IPS DF 6.9 (cell line): ENCODE measurements around the gene MAEA.
A peak's percentile ranks its signal among the peaks of the same experiment; 100 is the strongest.

ENCODE experiments used
- DNase-seq: peaks from one replicate; pipeline ENCODE4 v3.0.0-alpha.2; 2013; ENCODE audit warnings: low read depth, low spot score
- H3K27ac ChIP-seq: one replicate; pipeline ENCODE4 v1.5.1; 2013; ENCODE audit warnings: low read length, control low read depth
- H3K27me3 ChIP-seq: 2 replicates; pipeline ENCODE4 v1.6.1; 2013; ENCODE audit warnings: mild to moderate bottlenecking, low read length; ENCODE audit not compliant: control insufficient read depth, insufficient read depth
- H3K36me3 ChIP-seq: 2 replicates; pipeline ENCODE4 v1.6.1; 2013; ENCODE audit warnings: low read length; ENCODE audit not compliant: control insufficient read depth, insufficient read depth
- H3K4me1 ChIP-seq: 2 replicates; pipeline ENCODE4 v1.6.1; 2013; ENCODE audit warnings: low read length; ENCODE audit not compliant: control insufficient read depth, insufficient read depth
- H3K4me3 ChIP-seq: 2 replicates; pipeline ENCODE4 v1.5.1; 2013; ENCODE audit warnings: mild to moderate bottlenecking, low read length
- H3K9me3 ChIP-seq: 2 replicates; pipeline ENCODE4 v1.6.1; 2013; ENCODE audit warnings: low read length, inconsistent platforms; ENCODE audit not compliant: control insufficient read depth, insufficient read depth
- WGBS: extraction: QIAGEN DNeasy Blood & Tissue Kit; methylation state at CpG from one replicate; pipeline ENCODE4 v1.1.7; 2013; ENCODE audit warnings: mixed read lengths, missing lambda C conversion rate; ENCODE audit not compliant: insufficient read length, insufficient coverage; 5-methylcytosine and 5-hydroxymethylcytosine counted together

The MAEA gene

GRCh38 chr4:1289207-1290164 is at the start of gene MAEA:
MAEA (plus strand) TSS chr4:1289891; CDS start chr4:1289914, 23 bp downstream.
- no CpG with 5 or more reads among the region's 95 CpGs for WGBS
- no peak within 1 kb of the TSS for H3K27ac ChIP-seq

GRCh38 chr4:1239950-1240307 is 49.8 kb upstream of the MAEA start:
- Histone ChIP-seq H3K4me1 (no peaks in the 10 kb centered on the region; the same call in 1 of the 2 replicates), H3K36me3 (peaks cover 33% of the 10 kb centered on the region), H3K27ac (no peak overlapping the region), H3K4me3 (no peak overlapping the region), H3K27me3 (no peaks in the 10 kb centered on the region), H3K9me3 (no peaks in the 10 kb centered on the region)
- no CpG with 5 or more reads among the region's 22 CpGs for WGBS
- DNase-seq, result no peak

More at GRCh38 chr4:1289207-1290164, at the start of gene MAEA:
- peak; percentile 93 for DNase-seq
- H3K4me1 ChIP-seq, result peaks cover 1% of the 10 kb centered on the region; the same call in 1 of the 2 replicates
- peak within 1 kb of the TSS; percentile 94 for H3K4me3 ChIP-seq
- H3K27me3 ChIP-seq, result no peaks in the 10 kb centered on the region
- H3K9me3 ChIP-seq, result no peaks in the 10 kb centered on the region
- H3K36me3 ChIP-seq, result no peaks in the 10 kb centered on the region

- no CpG with 5 or more reads among the region's 37 CpGs for WGBS
- Histone ChIP-seq H3K27ac (no peak overlapping the region), H3K4me1 (no peaks in the 10 kb centered on the region; the same call in 1 of the 2 replicates), H3K4me3 (no peak overlapping the region; the same call in 1 of the 2 replicates), H3K36me3 (peaks cover 27% of the 10 kb centered on the region), H3K27me3 (no peaks in the 10 kb centered on the region), H3K9me3 (no peaks in the 10 kb centered on the region)
- no peak for DNase-seq
Measured at GRCh38 chr4:1240721-1241465, 48.8 kb upstream of the MAEA start.

- H3K27me3 ChIP-seq, result no peaks in the 10 kb centered on the region
- H3K4me3 ChIP-seq, result no peak overlapping the region
- no peaks in the 10 kb centered on the region; the same call in 1 of the 2 replicates for H3K4me1 ChIP-seq
- DNase-seq, result no peak
- no peaks in the 10 kb centered on the region for H3K9me3 ChIP-seq
- peaks cover 24% of the 10 kb centered on the region for H3K36me3 ChIP-seq
- WGBS, result no CpG with 5 or more reads among the region's 21 CpGs
- H3K27ac ChIP-seq, result no peak overlapping the region
Measured at GRCh38 chr4:1241466-1241935, 48.2 kb upstream of the MAEA start.

GRCh38 chr4:1241936-1242505 is 47.7 kb upstream of the MAEA start:
- no peaks in the 10 kb centered on the region for H3K9me3 ChIP-seq
- peaks cover 3% of the 10 kb centered on the region for H3K4me1 ChIP-seq
- no peaks in the 10 kb centered on the region for H3K27me3 ChIP-seq
- H3K4me3 ChIP-seq, result no peak overlapping the region
- H3K36me3 ChIP-seq, result peaks cover 20% of the 10 kb centered on the region
- H3K27ac ChIP-seq, result no peak overlapping the region
- DNase-seq, result no peak
- no CpG with 5 or more reads among the region's 24 CpGs for WGBS

- peaks cover 18% of the 10 kb centered on the region for H3K36me3 ChIP-seq
- H3K9me3 ChIP-seq, result no peaks in the 10 kb centered on the region
- H3K4me3 ChIP-seq, result no peak overlapping the region
- no peak overlapping the region for H3K27ac ChIP-seq
- H3K4me1 ChIP-seq, result peaks cover 3% of the 10 kb centered on the region
- WGBS, result no CpG with 5 or more reads among the region's 30 CpGs
- H3K27me3 ChIP-seq, result no peaks in the 10 kb centered on the region
- DNase-seq, result no peak
Measured at GRCh38 chr4:1242506-1243450, 46.9 kb upstream of the MAEA start.

- H3K9me3 ChIP-seq, result no peaks in the 10 kb centered on the region
- H3K27me3 ChIP-seq, result no peaks in the 10 kb centered on the region
- peaks cover 14% of the 10 kb centered on the region for H3K36me3 ChIP-seq
- H3K27ac ChIP-seq, result no peak overlapping the region
- peaks cover 3% of the 10 kb centered on the region for H3K4me1 ChIP-seq
- no peak for DNase-seq
- no CpG with 5 or more reads among the region's 15 CpGs for WGBS
- H3K4me3 ChIP-seq, result no peak overlapping the region
Measured at GRCh38 chr4:1243451-1244080, 46.1 kb upstream of the MAEA start.

GRCh38 chr4:1244081-1244977 is 45.4 kb upstream of the MAEA start:
- Histone ChIP-seq H3K4me1 (peaks cover 3% of the 10 kb centered on the region), H3K27ac (no peak overlapping the region), H3K27me3 (no peaks in the 10 kb centered on the region), H3K36me3 (peaks cover 11% of the 10 kb centered on the region), H3K4me3 (no peak overlapping the region), H3K9me3 (no peaks in the 10 kb centered on the region)
- WGBS, result no CpG with 5 or more reads among the region's 33 CpGs
- no peak for DNase-seq
